ENCODE data around the gene P2RY1.

- TF ChIP-seq, protein P1, sequence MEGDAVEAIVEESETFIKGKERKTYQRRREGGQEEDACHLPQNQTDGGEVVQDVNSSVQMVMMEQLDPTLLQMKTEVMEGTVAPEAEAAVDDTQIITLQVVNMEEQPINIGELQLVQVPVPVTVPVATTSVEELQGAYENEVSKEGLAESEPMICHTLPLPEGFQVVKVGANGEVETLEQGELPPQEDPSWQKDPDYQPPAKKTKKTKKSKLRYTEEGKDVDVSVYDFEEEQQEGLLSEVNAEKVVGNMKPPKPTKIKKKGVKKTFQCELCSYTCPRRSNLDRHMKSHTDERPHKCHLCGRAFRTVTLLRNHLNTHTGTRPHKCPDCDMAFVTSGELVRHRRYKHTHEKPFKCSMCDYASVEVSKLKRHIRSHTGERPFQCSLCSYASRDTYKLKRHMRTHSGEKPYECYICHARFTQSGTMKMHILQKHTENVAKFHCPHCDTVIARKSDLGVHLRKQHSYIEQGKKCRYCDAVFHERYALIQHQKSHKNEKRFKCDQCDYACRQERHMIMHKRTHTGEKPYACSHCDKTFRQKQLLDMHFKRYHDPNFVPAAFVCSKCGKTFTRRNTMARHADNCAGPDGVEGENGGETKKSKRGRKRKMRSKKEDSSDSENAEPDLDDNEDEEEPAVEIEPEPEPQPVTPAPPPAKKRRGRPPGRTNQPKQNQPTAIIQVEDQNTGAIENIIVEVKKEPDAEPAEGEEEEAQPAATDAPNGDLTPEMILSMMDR (IDR thresholded peaks at IDR 0.05), result no peak
- TF ChIP-seq POLR2A (IDR thresholded peaks at IDR 0.05), result no peak
- TF ChIP-seq EP300 (IDR thresholded peaks at IDR 0.05), result no peak
- TF ChIP-seq POLR2AphosphoS5 (IDR thresholded peaks at IDR 0.05), result no peak
Measured at GRCh38 chr3:152818027-152818426, 16.9 kb upstream of the P2RY1 start.
